ENCODE results near the gene CRELD1.
A peak's percentile ranks its signal among the peaks of the same experiment; 100 is the strongest.

CRELD1 gene

GRCh38 chr3:9906480-9906879, 27.2 kb upstream of the CRELD1 start:
- no peak for DNase-seq

GRCh38 chr3:9908286-9908685, 25.3 kb upstream of the CRELD1 start:
- no peak for DNase-seq

- DNase-seq, result no peak
These were observed 24.2 kb upstream of the CRELD1 start for GRCh38 chr3:9909221-9910013.

- DNase-seq, result no peak
These were observed 21.8 kb upstream of the CRELD1 start for GRCh38 chr3:9911863-9912262.

- peak in 1 of 2 donors; percentile 42 for DNase-seq
These were observed 21.2 kb upstream of the CRELD1 start for GRCh38 chr3:9912294-9912935.

GRCh38 chr3:9913601-9914000, 20.0 kb upstream of the CRELD1 start:
- DNase-seq, result no peak

- DNase-seq, result no peak
These were observed 19.6 kb upstream of the CRELD1 start for GRCh38 chr3:9914011-9914410.

GRCh38 chr3:9914559-9915253, 18.9 kb upstream of the CRELD1 start:
- DNase-seq, result no peak

GRCh38 chr3:9915254-9916141, 18.1 kb upstream of the CRELD1 start:
- peak in 1 of 2 donors; percentile 26 for DNase-seq

GRCh38 chr3:9916346-9916733, 17.3 kb upstream of the CRELD1 start:
- DNase-seq, result no peak

GRCh38 chr3:9916734-9917680, 16.6 kb upstream of the CRELD1 start, which contains the start of gene IL17RC:
IL17RC (plus strand) TSS chr3:9917098; CDS start chr3:9917316, 218 bp downstream.
- DNase-seq, result peak in 1 of 2 donors; percentile 24

GRCh38 chr3:9917820-9918219, 15.8 kb upstream of the CRELD1 start:
- DNase-seq, result no peak

GRCh38 chr3:9918261-9919038, 15.2 kb upstream of the CRELD1 start:
- DNase-seq, result no peak

GRCh38 chr3:9928158-9928557, 5.5 kb upstream of the CRELD1 start:
- no peak for DNase-seq

- peak in 1 of 2 donors; percentile 13 for DNase-seq
These were observed 2.7 kb upstream of the CRELD1 start for GRCh38 chr3:9930804-9931418.

- no peak for DNase-seq
These were observed 1.1 kb upstream of the CRELD1 start for GRCh38 chr3:9932535-9932842.

GRCh38 chr3:9932843-9933560, 632 bp upstream of the CRELD1 start:
- DNase-seq, result peak; percentile 90

GRCh38 chr3:9934235-9934621, 594 bp downstream of the CRELD1 start:
- DNase-seq, result peak; percentile 44 to 54

- no peak for DNase-seq
These were observed 1.4 kb downstream of the CRELD1 start for GRCh38 chr3:9934993-9935392.

Measured in CD4-positive, alpha-beta T cell treated with Interleukin-4 for 1 hour (primary cell).